Frontal cortex (tissue), 1 donor: ENCODE results near the gene RNF225. TPM values are rescaled to one million over a fixed set of nuclear protein-coding genes. Genes with fewer than 3 reads are reported as not detected.

Experiments
- small RNA-seq: library from RNA; depleted of rRNA; stranded (forward); fragments of <200 nt; gene quantifications from one replicate; pipeline ENCODE3, GENCODE V24; 2014
- total RNA-seq: library from RNA; depleted of rRNA; stranded (reverse); fragments of >200 nt; gene quantifications from one replicate; pipeline ENCODE4 v1.2.3, GENCODE V29; 2014

RNF225 gene
- total RNA-seq, 1 donor from 2014 or later: not detected

Small RNAs within 50 kb of the gene (small RNA-seq; reads per million reads assigned to genes)
- gene MIR4754 (not detected), gene RNA5SP473 (not detected)

Other genes starting within 250 kb of the RNF225 start
- gene ZNF329, start 244.9 kb upstream of the RNF225 start, total RNA-seq: 42.4 TPM
- gene ZNF274, start 212.6 kb upstream of the RNF225 start, total RNA-seq: 23.2 TPM
- 72.2 TPM for gene ZNF544, start 166.7 kb upstream of the RNF225 start, total RNA-seq
- 14.3 TPM for gene ZNF8, start 116.7 kb upstream of the RNF225 start, total RNA-seq
- gene ERVK3-1, start 90.3 kb upstream of the RNF225 start, total RNA-seq: 22.4 TPM
- gene ZSCAN22, start 68.7 kb upstream of the RNF225 start, total RNA-seq: 2.0 TPM
- gene A1BG, start 42.2 kb upstream of the RNF225 start, total RNA-seq: 0.41 TPM
- gene ZNF497, start 32.9 kb upstream of the RNF225 start, total RNA-seq: 6.1 TPM
- gene ZNF837, start 14.6 kb upstream of the RNF225 start, total RNA-seq: 2.4 TPM
- gene RPS5, start 8.4 kb upstream of the RNF225 start, total RNA-seq: 2,200 TPM
- 11.8 TPM for gene ZNF584, start 13.0 kb downstream of the RNF225 start, total RNA-seq
- gene ZNF132, start 44.5 kb downstream of the RNF225 start, total RNA-seq: 15.9 TPM
- 24.1 TPM for gene ZNF324B, start 56.0 kb downstream of the RNF225 start, total RNA-seq
- gene ZNF324, start 71.4 kb downstream of the RNF225 start, total RNA-seq: 20.8 TPM
- 8.6 TPM for gene ZNF446, start 80.7 kb downstream of the RNF225 start, total RNA-seq
- 6.9 TPM for gene SLC27A5, start 116.3 kb downstream of the RNF225 start, total RNA-seq
- 6.9 TPM for gene ZBTB45, start 124.2 kb downstream of the RNF225 start, total RNA-seq
- gene TRIM28, start 148.4 kb downstream of the RNF225 start, total RNA-seq: 332 TPM
- 62.8 TPM for gene CHMP2A, start 159.4 kb downstream of the RNF225 start, total RNA-seq
- 64.8 TPM for gene UBE2M, start 163.0 kb downstream of the RNF225 start, total RNA-seq
- 11.0 TPM for gene MZF1, start 177.7 kb downstream of the RNF225 start, total RNA-seq